Central memory CD8-positive, alpha-beta T cell (primary cell): ENCODE results near the gene CDC20.

Experiments
- ATAC-seq: fragments of 150-1000 bp; cut with Tn5 transposase; replicated peaks from 2 replicates; pipeline ENCODE4 v1.10.0; 2022; ENCODE audit warnings: mild to moderate bottlenecking, moderate FRiP score, moderate number of reproducible peaks; ENCODE audit not compliant: poor library complexity, severe bottlenecking; ENCODE audit errors: extremely low read depth
- DNase-seq, 2 donors: peaks; one replicate each; pipeline ENCODE4 v3.0.0; 2021; ENCODE audit warnings: low spot score in 2 of 2
- H3K27ac Mint-ChIP-seq: one replicate; pipeline ENCODE4 v1.8.0; 2022; ENCODE audit warnings: low read depth, mild to moderate bottlenecking, moderate library complexity, mixed read lengths
- H3K27me3 Mint-ChIP-seq: one replicate; pipeline ENCODE4 v1.8.0; 2022; ENCODE audit warnings: mixed read lengths
- H3K36me3 Mint-ChIP-seq: one replicate; pipeline ENCODE4 v1.8.0; 2022; ENCODE audit warnings: mild to moderate bottlenecking, moderate library complexity, mixed read lengths; ENCODE audit not compliant: insufficient read depth
- H3K4me1 Mint-ChIP-seq: one replicate; pipeline ENCODE4 v1.8.0; 2022; ENCODE audit warnings: mixed read lengths
- H3K4me3 Mint-ChIP-seq: one replicate; pipeline ENCODE4 v1.8.0; 2022; ENCODE audit warnings: mild to moderate bottlenecking, moderate library complexity, mixed read lengths
- H3K9me3 Mint-ChIP-seq: one replicate; pipeline ENCODE4 v1.8.0; 2022; ENCODE audit warnings: mixed read lengths

CDC20 gene

DNA sequence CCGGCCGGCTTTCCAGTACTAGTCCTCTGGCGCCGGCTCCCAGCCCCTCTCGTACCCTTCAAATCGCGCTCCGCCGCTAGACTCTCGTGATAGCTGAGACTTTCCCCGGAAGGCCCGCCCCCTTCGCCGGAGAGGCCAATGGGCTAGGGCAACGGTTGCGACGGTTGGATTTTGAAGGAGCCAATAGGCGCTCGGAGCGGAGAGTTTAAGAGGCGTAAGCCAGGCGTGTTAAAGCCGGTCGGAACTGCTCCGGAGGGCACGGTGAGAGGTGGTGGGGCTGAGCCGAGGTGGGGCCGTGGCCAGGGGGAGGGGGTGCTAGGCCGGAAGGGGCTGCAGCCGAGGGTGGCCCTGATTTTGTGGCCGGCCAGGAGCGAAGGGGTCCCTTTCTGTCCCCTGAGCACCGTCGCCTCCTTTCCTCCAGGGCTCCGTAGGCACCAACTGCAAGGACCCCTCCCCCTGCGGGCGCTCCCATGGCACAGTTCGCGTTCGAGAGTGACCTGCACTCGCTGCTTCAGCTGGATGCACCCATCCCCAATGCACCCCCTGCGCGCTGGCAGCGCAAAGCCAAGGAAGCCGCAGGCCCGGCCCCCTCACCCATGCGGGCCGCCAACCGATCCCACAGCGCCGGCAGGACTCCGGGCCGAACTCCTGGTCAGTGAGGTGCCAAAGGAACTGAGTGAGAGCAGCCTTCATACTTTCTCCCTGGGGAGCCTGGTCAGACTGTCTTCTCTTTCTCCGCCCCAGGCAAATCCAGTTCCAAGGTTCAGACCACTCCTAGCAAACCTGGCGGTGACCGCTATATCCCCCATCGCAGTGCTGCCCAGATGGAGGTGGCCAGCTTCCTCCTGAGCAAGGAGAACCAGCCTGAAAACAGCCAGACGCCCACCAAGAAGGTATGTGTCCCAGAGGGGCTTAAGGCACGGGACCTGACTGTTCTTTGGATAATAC lies at the start of gene CDC20:
TSS of gene CDC20 (plus strand) at position 236 of the 948 bp plus-strand sequence. CDS start at position 471, 235 bp downstream.
- H3K9me3 Mint-ChIP-seq = no peaks in the 10 kb centered on the region
- H3K36me3 Mint-ChIP-seq = peaks cover 14% of the 10 kb centered on the region
- peak within 1 kb of the TSS; percentile 77 for H3K4me3 Mint-ChIP-seq
- H3K4me1 Mint-ChIP-seq = peaks cover 25% of the 10 kb centered on the region
- peak; percentile 92 to 94 for DNase-seq
- no peaks in the 10 kb centered on the region for H3K27me3 Mint-ChIP-seq
- H3K27ac Mint-ChIP-seq = peak within 1 kb of the TSS; percentile 82
- peak; percentile 100 for ATAC-seq

DNA sequence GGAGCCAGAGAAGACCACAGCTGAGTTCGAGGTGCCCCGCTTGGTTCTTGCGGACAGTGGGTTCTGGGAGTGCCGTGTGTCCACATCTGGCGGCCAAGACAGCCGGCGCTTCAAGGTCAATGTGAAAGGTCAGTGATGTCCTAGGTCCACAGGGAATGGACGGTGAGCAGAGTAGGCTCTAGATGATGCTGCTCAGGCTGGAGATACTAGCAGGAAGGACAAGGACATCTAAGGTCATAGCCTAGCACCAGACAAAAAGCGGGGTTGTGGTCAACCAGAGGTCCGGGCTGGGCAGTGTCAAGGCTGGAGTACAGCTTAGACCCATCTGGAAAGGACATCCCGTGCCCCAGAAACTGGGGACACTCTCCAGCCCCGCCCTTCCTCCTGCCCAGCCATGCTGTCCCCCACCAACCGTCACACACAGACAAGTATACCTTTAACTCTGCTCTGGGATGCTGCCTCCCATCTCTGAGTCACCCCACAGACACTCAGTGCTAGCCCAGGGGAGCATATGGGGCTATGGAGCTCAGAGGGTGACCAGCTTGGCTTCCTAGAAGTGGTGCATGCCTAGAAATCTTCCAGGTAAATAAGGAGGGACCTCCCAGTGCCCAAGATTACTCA lies 49.3 kb upstream of the CDC20 start:
- H3K27me3 Mint-ChIP-seq = peaks cover 34% of the 10 kb centered on the region
- no peaks in the 10 kb centered on the region for H3K9me3 Mint-ChIP-seq
- H3K4me1 Mint-ChIP-seq = no peaks in the 10 kb centered on the region
- no peak for ATAC-seq
- peaks cover 3% of the 10 kb centered on the region for H3K36me3 Mint-ChIP-seq
- H3K27ac Mint-ChIP-seq = no peak overlapping the region
- no peak for DNase-seq
- no peak overlapping the region for H3K4me3 Mint-ChIP-seq

DNA sequence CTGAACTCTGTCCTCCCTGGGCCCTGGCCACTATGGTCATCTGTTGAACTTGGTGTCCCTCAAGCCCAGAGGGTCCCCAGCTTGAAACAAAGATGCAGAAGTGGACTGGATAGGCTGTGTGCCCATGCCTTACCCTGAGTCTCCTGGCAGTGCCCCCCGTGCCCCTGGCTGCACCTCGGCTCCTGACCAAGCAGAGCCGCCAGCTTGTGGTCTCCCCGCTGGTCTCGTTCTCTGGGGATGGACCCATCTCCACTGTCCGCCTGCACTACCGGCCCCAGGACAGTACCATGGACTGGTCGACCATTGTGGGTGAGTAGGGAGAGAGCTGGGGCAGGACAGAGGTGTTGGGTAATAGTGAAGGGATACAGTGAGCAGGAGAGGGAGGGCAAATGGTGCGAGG lies 47.3 kb upstream of the CDC20 start:
- H3K4me1 Mint-ChIP-seq = no peaks in the 10 kb centered on the region
- peaks cover 5% of the 10 kb centered on the region for H3K36me3 Mint-ChIP-seq
- no peak for ATAC-seq
- H3K4me3 Mint-ChIP-seq = no peak overlapping the region
- peaks cover 19% of the 10 kb centered on the region for H3K27me3 Mint-ChIP-seq
- no peak for DNase-seq
- no peaks in the 10 kb centered on the region for H3K9me3 Mint-ChIP-seq
- no peak overlapping the region for H3K27ac Mint-ChIP-seq

DNA sequence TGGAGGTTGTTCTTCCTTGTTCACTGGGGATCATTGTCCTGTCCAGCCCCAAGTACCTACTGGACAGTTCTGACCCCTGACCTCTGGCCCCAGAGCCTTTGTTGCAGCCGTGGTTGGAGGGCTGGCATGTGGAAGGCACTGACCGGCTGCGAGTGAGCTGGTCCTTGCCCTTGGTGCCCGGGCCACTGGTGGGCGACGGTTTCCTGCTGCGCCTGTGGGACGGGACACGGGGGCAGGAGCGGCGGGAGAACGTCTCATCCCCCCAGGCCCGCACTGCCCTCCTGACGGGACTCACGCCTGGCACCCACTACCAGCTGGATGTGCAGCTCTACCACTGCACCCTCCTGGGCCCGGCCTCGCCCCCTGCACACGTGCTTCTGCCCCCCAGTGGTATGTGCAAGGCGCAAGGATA lies 46.6 kb upstream of the CDC20 start:
- Mint-ChIP-seq H3K27ac (no peak overlapping the region), H3K27me3 (peaks cover 17% of the 10 kb centered on the region), H3K36me3 (peaks cover 5% of the 10 kb centered on the region), H3K4me3 (no peak overlapping the region), H3K4me1 (no peaks in the 10 kb centered on the region), H3K9me3 (no peaks in the 10 kb centered on the region)
- DNase-seq (no peak), ATAC-seq (no peak)

DNA sequence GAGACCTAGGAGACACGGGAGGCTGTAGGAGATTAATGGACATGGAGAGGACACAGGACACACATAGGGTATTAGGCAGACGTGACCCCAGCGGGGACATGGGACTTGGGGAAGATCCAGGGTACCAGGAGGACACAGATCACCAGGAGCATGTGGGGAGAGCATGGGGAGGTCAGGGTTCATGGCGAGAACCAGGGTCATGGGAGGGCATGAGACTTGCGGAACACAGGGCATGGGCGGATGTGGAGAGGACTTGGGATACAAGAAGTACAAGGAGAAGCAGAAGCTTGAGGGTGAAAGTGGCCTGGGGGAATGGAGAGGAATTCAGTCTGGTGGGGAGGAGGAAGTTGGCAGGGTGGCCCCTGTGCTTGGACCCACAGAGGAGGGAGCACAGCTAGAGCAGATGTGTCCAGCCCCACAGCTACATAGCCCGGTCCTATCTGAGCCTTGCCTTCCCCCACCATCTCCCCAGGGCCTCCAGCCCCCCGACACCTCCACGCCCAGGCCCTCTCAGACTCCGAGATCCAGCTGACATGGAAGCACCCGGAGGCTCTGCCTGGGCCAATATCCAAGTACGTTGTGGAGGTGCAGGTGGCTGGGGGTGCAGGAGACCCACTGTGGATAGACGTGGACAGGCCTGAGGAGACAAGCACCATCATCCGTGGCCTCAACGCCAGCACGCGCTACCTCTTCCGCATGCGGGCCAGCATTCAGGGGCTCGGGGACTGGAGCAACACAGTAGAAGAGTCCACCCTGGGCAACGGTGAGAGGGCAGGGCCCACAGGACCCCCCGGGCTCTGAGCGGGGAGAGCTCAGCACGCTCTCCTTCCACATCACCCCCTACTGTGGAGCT lies 45.9 kb upstream of the CDC20 start:
- no peaks in the 10 kb centered on the region for H3K4me1 Mint-ChIP-seq
- ATAC-seq (no peak), DNase-seq (no peak)
- no peak overlapping the region for H3K27ac Mint-ChIP-seq
- peaks cover 4% of the 10 kb centered on the region for H3K36me3 Mint-ChIP-seq
- H3K27me3 Mint-ChIP-seq = peaks cover 10% of the 10 kb centered on the region
- H3K4me3 Mint-ChIP-seq = no peak overlapping the region
- no peaks in the 10 kb centered on the region for H3K9me3 Mint-ChIP-seq

DNA sequence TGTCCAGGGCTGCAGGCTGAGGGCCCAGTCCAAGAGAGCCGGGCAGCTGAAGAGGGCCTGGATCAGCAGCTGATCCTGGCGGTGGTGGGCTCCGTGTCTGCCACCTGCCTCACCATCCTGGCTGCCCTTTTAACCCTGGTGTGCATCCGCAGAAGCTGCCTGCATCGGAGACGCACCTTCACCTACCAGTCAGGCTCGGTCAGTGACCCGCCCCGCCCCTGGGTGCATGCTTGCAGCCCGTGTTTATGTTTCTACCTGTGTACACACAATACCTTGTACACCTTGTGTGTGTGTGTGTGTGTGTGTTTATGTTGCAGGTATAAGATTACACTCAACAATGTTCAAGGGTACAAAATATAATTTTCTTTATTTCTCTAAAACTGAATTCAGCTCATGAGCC lies 45.0 kb upstream of the CDC20 start:
- DNase-seq (no peak), ATAC-seq (no peak)
- H3K27ac Mint-ChIP-seq = no peak overlapping the region
- H3K27me3 Mint-ChIP-seq = peaks cover 2% of the 10 kb centered on the region
- H3K4me1 Mint-ChIP-seq = no peaks in the 10 kb centered on the region
- H3K4me3 Mint-ChIP-seq = no peak overlapping the region
- no peaks in the 10 kb centered on the region for H3K9me3 Mint-ChIP-seq
- H3K36me3 Mint-ChIP-seq = peaks cover 2% of the 10 kb centered on the region

DNA sequence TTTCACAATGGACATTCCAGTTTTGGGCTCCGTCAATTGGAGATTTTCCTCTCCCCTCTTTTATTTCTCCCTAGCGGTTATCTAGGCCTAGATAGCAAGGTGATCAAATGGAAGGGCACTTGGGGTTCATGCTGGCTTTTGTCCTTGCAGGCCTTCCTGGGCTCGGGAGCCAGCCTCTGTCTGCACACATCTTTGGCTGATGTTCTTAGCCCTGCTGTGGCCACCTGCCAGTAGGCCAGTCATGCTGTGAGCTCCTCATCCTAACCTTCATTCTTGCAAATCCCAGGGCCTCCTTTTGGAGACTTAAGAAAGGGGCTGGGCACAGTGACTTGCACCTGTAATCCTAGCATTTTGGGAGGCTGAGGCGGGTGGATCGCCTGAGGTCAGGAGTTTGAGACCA lies 44.5 kb upstream of the CDC20 start:
- no peaks in the 10 kb centered on the region for H3K4me1 Mint-ChIP-seq
- DNase-seq (no peak), ATAC-seq (no peak)
- no peaks in the 10 kb centered on the region for H3K27me3 Mint-ChIP-seq
- H3K27ac Mint-ChIP-seq = no peak overlapping the region
- no peaks in the 10 kb centered on the region for H3K9me3 Mint-ChIP-seq
- peaks cover 2% of the 10 kb centered on the region for H3K36me3 Mint-ChIP-seq
- H3K4me3 Mint-ChIP-seq = no peak overlapping the region

DNA sequence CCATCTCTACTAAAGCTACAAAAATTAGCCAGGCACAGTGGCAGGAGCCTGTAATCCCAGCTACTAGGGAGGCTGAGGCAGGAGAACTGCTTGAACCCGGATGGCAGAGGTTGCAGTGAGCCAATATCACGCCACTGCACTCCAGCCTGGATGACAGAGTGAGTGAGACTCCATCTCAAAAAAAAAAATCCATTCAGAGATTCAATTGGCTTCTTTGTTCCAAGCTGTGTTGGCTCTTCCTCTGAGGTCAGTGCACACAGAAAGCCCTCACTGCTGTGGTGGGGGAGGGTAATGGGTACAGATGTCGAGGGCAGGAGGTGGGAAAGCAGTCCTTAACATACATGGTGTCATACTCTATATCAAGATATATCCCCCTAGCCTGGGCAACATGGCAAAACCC lies 43.3 kb upstream of the CDC20 start:
- DNase-seq (no peak), ATAC-seq (no peak)
- Mint-ChIP-seq H3K36me3 (peaks cover 2% of the 10 kb centered on the region), H3K9me3 (no peaks in the 10 kb centered on the region), H3K27ac (no peak overlapping the region), H3K4me1 (no peaks in the 10 kb centered on the region), H3K27me3 (no peaks in the 10 kb centered on the region), H3K4me3 (no peak overlapping the region)

DNA sequence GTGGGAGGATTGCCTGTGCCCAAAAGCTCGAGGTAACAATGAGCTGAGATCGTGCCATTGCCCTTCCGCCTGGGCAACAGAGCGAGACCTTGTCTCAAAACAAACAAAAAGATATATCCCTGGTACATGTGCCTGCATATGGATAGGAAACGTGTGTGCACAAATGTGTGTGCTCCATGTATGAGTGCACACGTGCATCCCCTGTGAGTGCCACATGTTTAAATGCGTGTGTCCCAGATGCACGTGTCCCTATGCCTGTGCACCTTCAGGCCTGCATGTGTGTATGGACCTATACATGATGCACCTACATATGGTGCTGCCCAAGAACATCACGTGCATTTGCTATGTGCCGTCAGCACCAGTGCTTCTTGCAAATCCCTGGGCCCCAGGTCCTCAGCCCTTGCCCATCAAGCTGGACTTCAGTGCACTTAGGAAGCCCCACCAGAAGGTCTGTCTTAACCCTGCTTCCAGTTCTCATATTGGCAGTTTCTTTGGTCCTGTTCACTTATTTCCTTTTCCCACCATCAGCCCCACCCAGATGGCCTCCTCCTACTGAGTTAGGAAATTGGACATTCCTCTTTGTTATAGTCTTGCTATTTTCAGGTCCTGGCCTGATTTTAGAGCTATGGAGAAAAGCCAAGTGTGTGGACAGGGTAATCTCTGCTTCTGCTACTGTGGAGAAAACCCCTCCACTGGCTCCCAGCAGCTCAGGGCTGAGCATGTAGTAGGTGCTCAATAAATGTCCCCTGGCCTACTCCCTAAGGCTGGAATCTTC lies 42.6 kb upstream of the CDC20 start:
- Mint-ChIP-seq H3K27ac (no peak overlapping the region), H3K4me3 (no peak overlapping the region)

DNA sequence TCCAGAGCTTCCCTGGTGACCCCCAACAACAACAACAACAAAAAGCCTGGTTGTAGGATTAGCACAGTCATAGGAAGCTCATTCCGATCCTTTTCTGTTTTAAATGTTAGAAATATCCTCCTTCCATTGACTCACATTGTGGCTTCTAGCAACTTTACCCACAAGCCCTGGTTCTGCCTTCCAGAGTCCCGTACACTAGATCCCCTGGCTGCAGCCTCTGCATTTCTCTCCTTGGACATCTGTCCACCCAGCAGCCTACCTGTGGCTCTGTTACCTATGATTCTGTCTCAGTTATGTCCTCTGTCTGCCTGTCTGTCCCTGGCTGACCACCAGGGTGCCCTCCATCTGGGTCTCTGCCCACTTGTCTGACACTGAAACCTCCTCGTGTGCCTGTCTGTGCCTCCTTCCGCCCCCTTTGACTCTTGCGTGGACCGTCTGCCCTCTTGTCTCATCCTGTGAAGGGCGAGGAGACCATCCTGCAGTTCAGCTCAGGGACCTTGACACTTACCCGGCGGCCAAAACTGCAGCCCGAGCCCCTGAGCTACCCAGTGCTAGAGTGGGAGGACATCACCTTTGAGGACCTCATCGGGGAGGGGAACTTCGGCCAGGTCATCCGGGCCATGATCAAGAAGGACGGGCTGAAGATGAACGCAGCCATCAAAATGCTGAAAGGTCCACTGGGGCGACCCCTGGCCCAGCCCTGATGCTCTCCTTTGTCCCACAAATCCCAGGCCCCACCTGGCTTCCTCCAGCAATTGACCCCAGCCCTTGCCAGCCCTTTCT lies 41.9 kb upstream of the CDC20 start:
- no peaks in the 10 kb centered on the region for H3K27me3 Mint-ChIP-seq
- peaks cover 2% of the 10 kb centered on the region for H3K36me3 Mint-ChIP-seq
- no peaks in the 10 kb centered on the region for H3K4me1 Mint-ChIP-seq
- no peaks in the 10 kb centered on the region for H3K9me3 Mint-ChIP-seq
- no peak overlapping the region for H3K4me3 Mint-ChIP-seq
- ATAC-seq (no peak), DNase-seq (no peak)
- H3K27ac Mint-ChIP-seq = no peak overlapping the region

More for the DNA sequence above, 42.6 kb upstream of the CDC20 start:
- DNase-seq (no peak), ATAC-seq (no peak)
- Mint-ChIP-seq H3K9me3 (no peaks in the 10 kb centered on the region), H3K36me3 (peaks cover 2% of the 10 kb centered on the region), H3K27me3 (no peaks in the 10 kb centered on the region), H3K4me1 (no peaks in the 10 kb centered on the region)

DNA sequence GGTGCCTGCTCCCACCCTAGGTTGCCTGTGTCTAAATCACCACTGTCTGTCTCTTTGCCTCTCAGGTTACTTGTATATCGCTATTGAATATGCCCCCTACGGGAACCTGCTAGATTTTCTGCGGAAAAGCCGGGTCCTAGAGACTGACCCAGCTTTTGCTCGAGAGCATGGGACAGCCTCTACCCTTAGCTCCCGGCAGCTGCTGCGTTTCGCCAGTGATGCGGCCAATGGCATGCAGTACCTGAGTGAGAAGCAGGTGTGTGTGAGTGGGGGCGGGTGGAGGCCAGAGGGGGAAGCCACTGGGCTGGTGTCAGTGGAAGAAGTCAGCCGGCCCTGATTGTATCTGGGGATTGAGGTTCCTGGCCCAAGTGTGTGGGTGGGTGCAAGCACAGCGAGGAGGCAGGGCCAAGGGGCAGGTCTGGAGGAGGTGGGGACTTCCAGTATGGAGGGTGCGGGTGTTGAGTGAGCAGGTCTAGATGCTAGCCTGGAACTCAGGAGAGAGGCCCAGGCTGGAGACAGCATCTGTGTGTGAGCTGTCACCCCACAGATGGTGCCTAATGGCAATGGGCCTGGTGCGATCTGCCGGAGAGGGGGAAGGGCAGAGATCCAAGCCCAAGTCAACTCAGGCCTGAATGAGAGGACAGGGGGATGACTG lies 40.8 kb upstream of the CDC20 start:
- Mint-ChIP-seq H3K4me1 (no peaks in the 10 kb centered on the region), H3K27ac (no peak overlapping the region), H3K9me3 (no peaks in the 10 kb centered on the region), H3K36me3 (peaks cover 2% of the 10 kb centered on the region), H3K4me3 (no peak overlapping the region), H3K27me3 (no peaks in the 10 kb centered on the region)
- no peak for DNase-seq
- ATAC-seq = no peak
